SK-N-SH (cell line): ENCODE results near the gene C19orf73. TPM values are rescaled to one million over a fixed set of nuclear protein-coding genes. Genes with fewer than 3 reads are reported as not detected.
A peak's percentile ranks its signal among the peaks of the same experiment; 100 is the strongest.

ENCODE experiments used
- CTCF ChIA-PET: fragments of 300-600, 350-600 bp; formaldehyde crosslinking; extraction: SDS; loops from one replicate; lab custom pipeline; 2021; lab: Yijun Ruan, JAX
- POLR2A ChIA-PET: fragments of 350-600 bp; sonication (Branson Sonifier 250); formaldehyde crosslinking; extraction: SDS; loops from one replicate; lab custom pipeline; 2020; ENCODE audit warnings: antibody characterized with exemption, inconsistent platforms; lab: Yijun Ruan, JAX
- DNase-seq: peaks from one replicate; pipeline ENCODE4 v3.0.0; 2012
- H2AFZ ChIP-seq: fragments of 200-600 bp; sonication (generic); 2 replicates; pipeline ENCODE4 v1.8.1; 2016; ENCODE audit warnings: antibody characterized with exemption, mild to moderate bottlenecking, low read depth
- H3F3A ChIP-seq: fragments of 200-600 bp; sonication (generic); replicated peaks from 2 replicates; pipeline ENCODE3; 2016; ENCODE audit warnings: antibody characterized with exemption, mild to moderate bottlenecking; ENCODE audit not compliant: insufficient read depth
- H3K27ac ChIP-seq, 2 experiments: fragments of 200-500 bp in 1 of 2; fragments of 200-600 bp in 1 of 2; sonication (Bioruptor generic) in 1 of 2; sonication (generic), shearing (Covaris generic) in 1 of 2; 2 replicates each; pipeline versions ENCODE4 v1.5.1 to v1.6.1; 2014 to 2016; ENCODE audit warnings: low read depth in 2 of 2, inconsistent platforms in 1 of 2, low read length in 1 of 2, mild to moderate bottlenecking in 1 of 2, mixed read lengths in 1 of 2
- H3K27me3 ChIP-seq: fragments of 200-600 bp; sonication (generic), shearing (Covaris generic); 2 replicates; pipeline ENCODE4 v1.6.1; 2016; ENCODE audit warnings: mixed run types; ENCODE audit not compliant: insufficient read depth
- H3K36me3 ChIP-seq, 2 experiments: fragments of 200-500 bp in 1 of 2; fragments of 200-600 bp in 1 of 2; sonication (Bioruptor generic) in 1 of 2; sonication (generic) in 1 of 2; replicated peaks in 1 of 2; 2 replicates each; pipeline versions ENCODE3 to v1.5.1; 2014 to 2016; ENCODE audit warnings: low read length in 1 of 2, mild to moderate bottlenecking in 1 of 2; ENCODE audit not compliant: insufficient read depth in 2 of 2, control insufficient read depth in 1 of 2
- H3K4me1 ChIP-seq, 2 experiments: fragments of 200-500 bp in 1 of 2; fragments of 200-600 bp in 1 of 2; sonication (Bioruptor generic) in 1 of 2; sonication (generic), shearing (Covaris generic) in 1 of 2; 2 replicates each; pipeline versions ENCODE4 v1.5.1 to v1.6.1; 2014 to 2016; ENCODE audit warnings: low read depth in 1 of 2, low read length in 1 of 2, mixed run types in 1 of 2; ENCODE audit not compliant: insufficient read depth in 2 of 2, control insufficient read depth in 1 of 2
- H3K4me2 ChIP-seq: fragments of 200-600 bp; sonication (generic), shearing (Covaris generic); 2 replicates; pipeline ENCODE4 v1.6.1; 2017; ENCODE audit warnings: mixed run types
- H3K4me3 ChIP-seq, 2 experiments: fragments of 200-500 bp in 1 of 2; fragments of 200-600 bp in 1 of 2; sonication (Bioruptor generic) in 1 of 2; sonication (generic), shearing (Covaris generic) in 1 of 2; 2 replicates each; pipeline versions ENCODE4 v1.5.1 to v1.8.1; 2014 to 2016; ENCODE audit warnings: low read depth in 2 of 2, inconsistent platforms in 1 of 2, low read length in 1 of 2, mild to moderate bottlenecking in 1 of 2, mixed read lengths in 1 of 2, moderate library complexity in 1 of 2
- H3K79me2 ChIP-seq: fragments of 200-600 bp; sonication (generic); 2 replicates; pipeline ENCODE4 v1.8.1; 2017; ENCODE audit warnings: mild to moderate bottlenecking; ENCODE audit not compliant: insufficient read depth
- H3K9ac ChIP-seq: fragments of 200-600 bp; sonication (generic); 2 replicates; pipeline ENCODE4 v1.6.1; 2017; ENCODE audit warnings: mixed run types
- H3K9me2 ChIP-seq: fragments of 200-600 bp; sonication (generic); 2 replicates; pipeline ENCODE4 v1.6.1; 2017; ENCODE audit warnings: mixed run types
- H3K9me3 ChIP-seq: fragments of 200-600 bp; sonication (generic); 2 replicates; pipeline ENCODE4 v1.6.1; 2017; ENCODE audit warnings: mixed run types, mild to moderate bottlenecking, moderate library complexity
- H4K20me1 ChIP-seq: fragments of 200-600 bp; sonication (generic); 2 replicates; pipeline ENCODE4 v1.6.1; 2017; ENCODE audit warnings: mild to moderate bottlenecking, mixed run types; ENCODE audit not compliant: insufficient read depth
- EZH2phosphoT487 ChIP-seq: fragments of 200-600 bp; sonication (generic); IDR thresholded peaks from 2 replicates; pipeline ENCODE4 v1.6.1; 2017; ENCODE audit warnings: low read depth, mixed run types, mild to moderate bottlenecking, antibody characterized with exemption, moderate library complexity, borderline replicate concordance
- FOXM1 ChIP-seq: IDR thresholded peaks from 2 replicates; pipeline ENCODE4 v1.4.0; 2012; ENCODE audit warnings: low read depth, mild to moderate bottlenecking
- MEF2A ChIP-seq: IDR thresholded peaks from 2 replicates; pipeline ENCODE4 v1.4.0; 2012; ENCODE audit warnings: low read depth, borderline replicate concordance
- MXI1 ChIP-seq: IDR thresholded peaks from 2 replicates; pipeline ENCODE4 v1.6.1; 2012; ENCODE audit warnings: mild to moderate bottlenecking, low read depth, low read length, improper control_type of control experiment
- NRF1 ChIP-seq: IDR thresholded peaks from 2 replicates; pipeline ENCODE4 v1.6.1; 2012; ENCODE audit warnings: low read depth, mild to moderate bottlenecking, low read length
- POLR2AphosphoS5 ChIP-seq: IDR thresholded peaks from 2 replicates; pipeline ENCODE4 v1.6.1; 2012; ENCODE audit warnings: low read depth, low read length
- RCOR1 ChIP-seq: fragments of 150-350 bp; IDR thresholded peaks from 2 replicates; pipeline ENCODE4 v1.6.1; 2017; ENCODE audit warnings: antibody characterized with exemption, low read length
- RFX5 ChIP-seq: IDR thresholded peaks from 2 replicates; pipeline ENCODE4 v1.6.1; 2012; ENCODE audit warnings: mild to moderate bottlenecking, improper control_type of control experiment, low read length
- SIN3A ChIP-seq: IDR thresholded peaks from 2 replicates; pipeline ENCODE4 v1.6.1; 2012; ENCODE audit warnings: low read depth, mild to moderate bottlenecking, low read length, moderate library complexity, borderline replicate concordance
- TCF12 ChIP-seq: IDR thresholded peaks from 2 replicates; pipeline ENCODE4 v1.4.0; 2012
- YY1 ChIP-seq: IDR thresholded peaks from 2 replicates; pipeline ENCODE4 v1.4.0; 2012; ENCODE audit warnings: low read depth, mild to moderate bottlenecking
- WGBS: methylation state at CpG from one replicate; pipeline ENCODE4 v1.1.6; 2017; ENCODE audit warnings: low lambda C conversion rate; 5-methylcytosine and 5-hydroxymethylcytosine counted together
- polyA plus RNA-seq, 3 experiments: library from polyadenylated mRNA; depleted of rRNA; stranded (reverse); fragments of >200 nt; gene quantifications; 2 replicates each; pipeline ENCODE4 v1.2.3, GENCODE V29; 2012
- TF ChIP-seq, protein P1 (sequence below): IDR thresholded peaks from 2 replicates; pipeline ENCODE4 v1.4.0; 2012; ENCODE audit warnings: low read depth, borderline replicate concordance
- TF ChIP-seq, protein P2 (sequence below): IDR thresholded peaks from 2 replicates; pipeline ENCODE4 v1.4.0; 2012; ENCODE audit warnings: low read depth
- TF ChIP-seq, protein P3 (sequence below): fragments of 200-600 bp; sonication (generic); IDR thresholded peaks from 2 replicates; pipeline ENCODE4 v1.6.1; 2017; ENCODE audit warnings: antibody characterized with exemption, mild to moderate bottlenecking, moderate library complexity

Gene C19orf73
- polyA plus RNA-seq, 1 of the 3 experiments (the other 2 are of a cell fraction) = 3.0 TPM

DNA sequence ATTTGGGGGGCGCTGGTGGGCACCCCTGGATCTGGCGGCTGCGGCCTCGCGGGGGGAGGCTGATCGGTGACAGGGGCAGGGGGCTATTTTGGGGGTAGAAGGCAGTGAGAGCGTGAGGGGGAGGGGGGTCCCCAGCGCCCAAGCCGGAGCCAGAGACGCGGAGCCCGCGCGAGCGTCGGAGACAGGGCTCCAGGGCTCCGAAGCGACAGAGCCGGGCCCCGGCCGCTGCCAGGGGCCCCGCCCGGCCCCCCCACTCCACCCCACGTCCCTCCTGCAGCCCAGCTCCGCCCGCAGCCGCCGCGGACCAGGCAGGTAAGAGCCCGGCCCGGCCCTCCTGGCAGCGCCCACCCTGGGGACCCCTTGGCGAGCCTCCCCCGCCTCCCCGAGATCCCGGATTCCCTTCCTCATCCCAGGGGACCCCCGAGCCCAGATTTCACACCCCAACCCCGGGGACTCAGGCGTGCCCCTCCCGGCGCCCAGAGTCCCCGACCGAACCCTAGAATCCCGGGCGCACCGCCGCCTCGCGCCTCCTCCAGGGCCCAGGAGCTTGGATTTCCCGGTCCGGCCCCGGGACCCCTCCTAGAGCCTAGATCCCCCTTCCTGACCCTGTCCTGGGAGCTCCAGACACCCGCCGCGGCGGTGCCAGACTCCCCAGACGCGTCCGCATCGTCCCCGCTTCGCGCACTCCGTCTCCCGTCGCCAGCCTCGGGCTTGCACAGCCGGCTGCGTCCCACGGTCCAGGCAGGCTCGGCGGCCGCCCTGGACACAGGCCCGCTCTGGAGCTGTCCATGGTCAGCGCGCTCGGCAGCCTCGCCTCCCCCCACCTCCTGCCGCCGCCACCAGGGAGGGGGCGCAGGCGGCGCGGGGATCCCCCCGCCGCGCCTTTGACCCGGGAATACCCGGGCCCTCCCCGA is 725 bp upstream of the C19orf73 start, which contains the start of gene PPFIA3 (continued):
- TF ChIP-seq, protein P1, sequence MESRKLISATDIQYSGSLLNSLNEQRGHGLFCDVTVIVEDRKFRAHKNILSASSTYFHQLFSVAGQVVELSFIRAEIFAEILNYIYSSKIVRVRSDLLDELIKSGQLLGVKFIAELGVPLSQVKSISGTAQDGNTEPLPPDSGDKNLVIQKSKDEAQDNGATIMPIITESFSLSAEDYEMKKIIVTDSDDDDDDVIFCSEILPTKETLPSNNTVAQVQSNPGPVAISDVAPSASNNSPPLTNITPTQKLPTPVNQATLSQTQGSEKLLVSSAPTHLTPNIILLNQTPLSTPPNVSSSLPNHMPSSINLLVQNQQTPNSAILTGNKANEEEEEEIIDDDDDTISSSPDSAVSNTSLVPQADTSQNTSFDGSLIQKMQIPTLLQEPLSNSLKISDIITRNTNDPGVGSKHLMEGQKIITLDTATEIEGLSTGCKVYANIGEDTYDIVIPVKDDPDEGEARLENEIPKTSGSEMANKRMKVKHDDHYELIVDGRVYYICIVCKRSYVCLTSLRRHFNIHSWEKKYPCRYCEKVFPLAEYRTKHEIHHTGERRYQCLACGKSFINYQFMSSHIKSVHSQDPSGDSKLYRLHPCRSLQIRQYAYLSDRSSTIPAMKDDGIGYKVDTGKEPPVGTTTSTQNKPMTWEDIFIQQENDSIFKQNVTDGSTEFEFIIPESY = no peak
- TF ChIP-seq, protein P2, sequence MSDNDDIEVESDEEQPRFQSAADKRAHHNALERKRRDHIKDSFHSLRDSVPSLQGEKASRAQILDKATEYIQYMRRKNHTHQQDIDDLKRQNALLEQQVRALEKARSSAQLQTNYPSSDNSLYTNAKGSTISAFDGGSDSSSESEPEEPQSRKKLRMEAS = peak; percentile 59; the same call in 1 of the 2 replicates
- TF ChIP-seq NRF1 = no peak
- TF ChIP-seq MEF2A = no peak
- TF ChIP-seq YY1 = no peak
- no peak for TF ChIP-seq POLR2AphosphoS5
- TF ChIP-seq MXI1 = no peak
- TF ChIP-seq EZH2phosphoT487 = no peak
- TF ChIP-seq SIN3A = peak; percentile 82; the same call in 1 of the 2 replicates
- no peak for TF ChIP-seq TCF12

DNA sequence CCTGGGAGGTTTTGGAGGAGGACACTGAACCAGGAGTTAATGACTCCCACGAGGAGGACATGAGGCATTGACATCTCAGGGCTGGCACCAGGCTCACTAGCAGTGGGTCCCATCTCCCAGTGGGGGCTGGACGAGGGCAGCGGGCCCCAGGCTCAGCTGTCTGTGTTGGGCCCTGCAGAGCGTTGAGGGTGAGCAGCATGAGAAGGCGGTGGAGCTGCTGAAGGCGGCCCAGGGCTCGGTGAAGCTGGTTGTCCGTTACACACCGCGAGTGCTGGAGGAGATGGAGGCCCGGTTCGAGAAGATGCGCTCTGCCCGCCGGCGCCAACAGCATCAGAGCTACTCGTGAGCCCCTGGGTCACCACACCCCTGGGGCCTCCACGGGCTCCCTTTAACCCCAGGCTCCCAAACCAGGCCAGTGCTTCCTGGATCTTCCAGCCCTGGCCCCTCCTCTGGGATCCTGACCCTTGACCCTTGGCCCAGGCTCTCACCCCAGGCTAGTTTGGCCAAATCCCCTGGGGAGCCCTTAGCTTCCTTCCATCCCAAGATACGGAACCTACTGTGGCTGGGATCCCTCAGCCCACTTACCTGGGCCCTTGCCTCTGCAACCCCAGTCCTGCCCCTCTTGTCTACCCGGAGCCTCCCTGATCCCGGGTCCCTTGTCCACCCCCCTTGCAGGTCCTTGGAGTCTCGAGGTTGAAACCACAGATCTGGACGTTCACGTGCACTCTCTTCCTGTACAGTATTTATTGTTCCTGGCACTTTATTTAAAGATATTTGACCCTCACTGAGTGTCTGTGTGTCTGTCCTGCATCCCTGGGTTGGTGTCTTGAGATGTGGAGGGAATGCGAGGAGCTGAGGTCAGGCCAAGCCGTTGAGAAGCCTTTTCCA is 1.0 kb downstream of the C19orf73 start:
- H3F3A ChIP-seq = peaks cover 16% of the 10 kb centered on the region
- peaks cover 5 to 29% of the 10 kb centered on the region in 2 experiments; a peak in 1 of 4 replicates for H3K4me1 ChIP-seq
- CTCF ChIA-PET = interaction anchor here (1.0 to 6.2 kb wide), 10 partner anchors 10 to 108 kb away, joined by 3 to 86 read pairs (median 4); no protein-coding TSS in a partner anchor
- H3K9me3 ChIP-seq = no peaks in the 10 kb centered on the region
- DNase-seq = peak; percentile 17
- H3K4me2 ChIP-seq = peak overlapping the region; percentile 98
- H3K9me2 ChIP-seq = no peaks in the 10 kb centered on the region
- TF ChIP-seq, protein P2 = no peak
- TF ChIP-seq RCOR1 (no peak), TCF12 (no peak), RFX5 (no peak), FOXM1 (no peak)
- TF ChIP-seq, protein P3, sequence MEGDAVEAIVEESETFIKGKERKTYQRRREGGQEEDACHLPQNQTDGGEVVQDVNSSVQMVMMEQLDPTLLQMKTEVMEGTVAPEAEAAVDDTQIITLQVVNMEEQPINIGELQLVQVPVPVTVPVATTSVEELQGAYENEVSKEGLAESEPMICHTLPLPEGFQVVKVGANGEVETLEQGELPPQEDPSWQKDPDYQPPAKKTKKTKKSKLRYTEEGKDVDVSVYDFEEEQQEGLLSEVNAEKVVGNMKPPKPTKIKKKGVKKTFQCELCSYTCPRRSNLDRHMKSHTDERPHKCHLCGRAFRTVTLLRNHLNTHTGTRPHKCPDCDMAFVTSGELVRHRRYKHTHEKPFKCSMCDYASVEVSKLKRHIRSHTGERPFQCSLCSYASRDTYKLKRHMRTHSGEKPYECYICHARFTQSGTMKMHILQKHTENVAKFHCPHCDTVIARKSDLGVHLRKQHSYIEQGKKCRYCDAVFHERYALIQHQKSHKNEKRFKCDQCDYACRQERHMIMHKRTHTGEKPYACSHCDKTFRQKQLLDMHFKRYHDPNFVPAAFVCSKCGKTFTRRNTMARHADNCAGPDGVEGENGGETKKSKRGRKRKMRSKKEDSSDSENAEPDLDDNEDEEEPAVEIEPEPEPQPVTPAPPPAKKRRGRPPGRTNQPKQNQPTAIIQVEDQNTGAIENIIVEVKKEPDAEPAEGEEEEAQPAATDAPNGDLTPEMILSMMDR = no peak
- TF ChIP-seq, protein P1 = no peak
- H3K36me3 ChIP-seq = no peaks in the 10 kb centered on the region
- H3K9ac ChIP-seq = peak overlapping the region; percentile 72; the same call in 1 of the 2 replicates
- H3K4me3 ChIP-seq = peak overlapping the region; percentile 61 to 65
- WGBS = 69% methylated on average over 19 of the region's 26 CpGs
- no peaks in the 10 kb centered on the region for H4K20me1 ChIP-seq
- H3K27me3 ChIP-seq = no peaks in the 10 kb centered on the region
- POLR2A ChIA-PET = interaction anchor here (0.6 to 1.4 kb wide), 3 partner anchors 32 to 1372 kb away, joined by 3 read pairs; no protein-coding TSS in a partner anchor
- no peaks in the 10 kb centered on the region; the same call in 1 of the 2 replicates for H3K79me2 ChIP-seq
- H3K27ac ChIP-seq = peak overlapping the region; percentile 82 to 93
- H2AFZ ChIP-seq = peak overlapping the region; percentile 88; the same call in 1 of the 2 replicates
